Erythroblast (primary cell): ENCODE data around the gene TULP4.

Source experiments
- GATA1 ChIP-seq: IDR thresholded peaks from 2 replicates; pipeline ENCODE4 v1.6.1; 2011; ENCODE audit warnings: low read depth, mild to moderate bottlenecking, control low read depth, low read length, moderate library complexity
- POLR2A ChIP-seq: IDR thresholded peaks from 2 replicates; pipeline ENCODE4 v1.6.1; 2011; ENCODE audit warnings: mild to moderate bottlenecking, low read length

GRCh38 chr6:158552055-158552795 is 240.0 kb downstream of the TULP4 start:
- TF ChIP-seq POLR2A (no peak), GATA1 (no peak)
